Measurements from ENCODE around the gene CNTN4. TPM values are rescaled to one million over a fixed set of nuclear protein-coding genes. Genes with fewer than 3 reads are reported as not detected.

CNTN4 gene
- total and polyA plus RNA-seq, 2 experiments from 2014 or later, result 0.91 to 4.0 TPM

GRCh38 chr3:2872884-2873283 lies 774.2 kb downstream of the CNTN4 start:
- Histone ChIP-seq H3F3A (replicated peaks; ENCODE audit: low read depth) (no peaks in the 10 kb centered on the region), H3K4me3 (no peak overlapping the region), H4K20me1 (replicated peaks; ENCODE audit: insufficient read depth) (no peaks in the 10 kb centered on the region), H3K9me2 (ENCODE audit: insufficient read depth) (0 out of 2 replicates have a peak, but pooled peaks cover 7% of the 10 kb centered on the region), H3K27ac (ENCODE audit: low read depth) (no peak overlapping the region), H3K4me1 (ENCODE audit: insufficient read depth) (no peaks in the 10 kb centered on the region), H3K27me3 (ENCODE audit: insufficient read depth) (no peaks in the 10 kb centered on the region), H2AFZ (no peak overlapping the region), H3K4me2 (no peak overlapping the region), H3K36me3 (ENCODE audit: insufficient read depth) (no peaks in the 10 kb centered on the region), H3K79me2 (replicated peaks; ENCODE audit: insufficient read depth) (no peaks in the 10 kb centered on the region)
- Mint-ChIP-seq H3K4me1 (no peaks in the 10 kb centered on the region), H3K27ac (no peak overlapping the region), H3K9me3 (peaks cover 98% of the 10 kb centered on the region), H3K36me3 (ENCODE audit: low read depth) (peaks cover 19% of the 10 kb centered on the region; the same call in 2 of the 3 replicates), H3K4me3 (no peak overlapping the region), H3K27me3 (ENCODE audit: insufficient read depth, low read depth, poor library complexity) (peaks cover 2% of the 10 kb centered on the region)
- TF ChIP-seq STAT1 (IDR thresholded peaks at IDR 0.05; ENCODE audit: unreplicated experiment) (no peak), EZH2phosphoT487 (IDR thresholded peaks at IDR 0.05; ENCODE audit: unreplicated experiment) (no peak), POLR2AphosphoS5 (IDR thresholded peaks at IDR 0.05; ENCODE audit: low read depth) (no peak), REST (IDR thresholded peaks at IDR 0.05; ENCODE audit: unreplicated experiment) (no peak), EZH2 (IDR thresholded peaks at IDR 0.05; ENCODE audit: low read depth, unreplicated experiment) (no peak)
- no peak for DNase-seq (ENCODE audit: low spot score)
- ATAC-seq, result no peak

- peaks cover 2% of the 10 kb centered on the region for H3K27me3 Mint-ChIP-seq (ENCODE audit: insufficient read depth, low read depth, poor library complexity)
- H3K9me3 Mint-ChIP-seq, result peaks cover 98% of the 10 kb centered on the region
- peaks cover 21% of the 10 kb centered on the region; the same call in 2 of the 3 replicates for H3K36me3 Mint-ChIP-seq (ENCODE audit: low read depth)
- ATAC-seq, result no peak
- Histone ChIP-seq H3K9me2 (ENCODE audit: insufficient read depth) (0 out of 2 replicates have a peak, but pooled peaks cover 7% of the 10 kb centered on the region), H3K4me3 (no peak overlapping the region), H3F3A (replicated peaks; ENCODE audit: low read depth) (no peaks in the 10 kb centered on the region), H2AFZ (no peak overlapping the region), H3K79me2 (replicated peaks; ENCODE audit: insufficient read depth) (no peaks in the 10 kb centered on the region), H4K20me1 (replicated peaks; ENCODE audit: insufficient read depth) (no peaks in the 10 kb centered on the region), H3K27ac (ENCODE audit: low read depth) (no peak overlapping the region), H3K4me2 (no peak overlapping the region), H3K4me1 (ENCODE audit: insufficient read depth) (no peaks in the 10 kb centered on the region), H3K27me3 (ENCODE audit: insufficient read depth) (no peaks in the 10 kb centered on the region), H3K36me3 (ENCODE audit: insufficient read depth) (no peaks in the 10 kb centered on the region)
- no peaks in the 10 kb centered on the region for H3K4me1 Mint-ChIP-seq
- no peak for DNase-seq (ENCODE audit: low spot score)
- no peak overlapping the region for H3K4me3 Mint-ChIP-seq
- H3K27ac Mint-ChIP-seq, result no peak overlapping the region
- TF ChIP-seq JUNB (IDR thresholded peaks at IDR 0.05; ENCODE audit: unreplicated experiment), result no peak
- TF ChIP-seq EZH2phosphoT487 (IDR thresholded peaks at IDR 0.05; ENCODE audit: unreplicated experiment), result no peak
- TF ChIP-seq EZH2 (IDR thresholded peaks at IDR 0.05; ENCODE audit: low read depth, unreplicated experiment), result no peak
- no peak for TF ChIP-seq ETS1 (IDR thresholded peaks at IDR 0.05)
- no peak for TF ChIP-seq ZNF114 (CRISPR knock-in tag; IDR thresholded peaks at IDR 0.05)
- TF ChIP-seq CREB1 (CRISPR knock-in tag; IDR thresholded peaks at IDR 0.05; ENCODE audit: low read depth), result no peak
- no peak for TF ChIP-seq REST (IDR thresholded peaks at IDR 0.05; ENCODE audit: unreplicated experiment)
- TF ChIP-seq STAT1 (IDR thresholded peaks at IDR 0.05; ENCODE audit: unreplicated experiment), result no peak
Observed at GRCh38 chr3:2873986-2874385, 775.3 kb downstream of the CNTN4 start.

Measured in GM23338 (cell line).